Myocyte (in vitro differentiated cells): Measurements from ENCODE around the gene CDA. TPM values are rescaled to one million over a fixed set of nuclear protein-coding genes. Genes with fewer than 3 reads are reported as not detected.
"Not testable (repeated sequence)": the region's sequence is repeated elsewhere in the genome, so short reads cannot be mapped to it uniquely, and the experiment has no call there.

Experiments used
- DNase-seq: peaks from one replicate; pipeline ENCODE4 v3.0.0-alpha.2; 2012; ENCODE audit warnings: low read depth
- total RNA-seq: library from RNA; depleted of rRNA; stranded (reverse); fragments of >200 nt; gene quantifications from 2 replicates; pipeline ENCODE4 v1.2.3, GENCODE V29; 2014

Gene CDA
- total RNA-seq, 1 donor from 2014 or later, result 0.16 TPM

- DNase-seq, result no peak
These were observed 1.8 kb upstream of the CDA start for GRCh38 chr1:20586953-20587660.

- no peak for DNase-seq
These were observed 1.2 kb upstream of the CDA start for GRCh38 chr1:20587661-20588053.

DNA sequence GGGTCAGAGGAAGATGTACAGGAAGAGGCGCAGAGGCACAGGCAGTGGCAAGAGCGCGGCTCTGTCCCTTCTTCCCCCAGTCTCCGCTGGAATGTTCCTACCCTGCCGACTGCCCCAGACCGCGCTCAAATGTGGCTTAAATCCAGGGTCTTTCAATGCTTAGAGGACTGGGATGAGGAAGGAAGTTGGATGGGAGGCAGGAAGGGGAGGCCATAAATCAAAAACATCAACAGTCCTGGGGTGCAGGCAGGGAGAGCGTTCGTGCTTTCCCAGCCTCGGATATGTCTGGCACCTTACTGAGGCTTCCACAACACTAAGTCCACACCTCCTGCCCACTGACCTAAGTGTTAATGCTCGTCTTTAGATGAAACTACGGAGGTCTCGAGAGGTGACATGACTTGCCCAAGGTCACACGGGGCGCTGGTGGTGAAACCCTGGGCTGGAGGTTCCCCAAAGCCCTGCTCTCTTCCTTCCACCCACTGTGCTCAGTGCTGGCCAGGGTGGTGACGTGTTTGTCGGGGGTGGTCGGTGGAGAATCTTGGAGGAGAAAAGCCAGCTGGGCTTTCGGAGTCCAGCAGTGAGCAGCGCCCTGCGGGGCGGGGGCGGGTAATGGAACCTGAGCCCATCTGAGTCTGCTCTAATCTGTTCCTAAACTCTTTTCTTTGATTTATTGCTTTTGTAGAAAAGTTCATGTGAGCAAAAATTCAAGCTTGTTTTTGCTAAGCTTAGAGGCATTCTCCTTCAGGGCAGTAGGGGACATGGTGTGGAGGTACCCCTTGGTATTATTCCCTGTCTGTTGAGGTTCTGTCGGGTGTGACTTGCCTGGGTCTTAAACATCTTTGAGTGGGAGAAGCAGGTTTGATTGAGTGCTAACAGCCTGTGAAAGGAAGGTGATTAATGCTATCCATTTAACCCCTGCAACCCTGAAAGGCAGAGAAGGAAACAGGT, 708 bp downstream of the CDA start:
- no peak for DNase-seq

- no peak for DNase-seq
These were observed 1.4 kb downstream of the CDA start for GRCh38 chr1:20590306-20590777.

- no peak for DNase-seq
These were observed 4.9 kb downstream of the CDA start for GRCh38 chr1:20593756-20594155.

GRCh38 chr1:20594746-20595145, 5.8 kb downstream of the CDA start:
- DNase-seq, result no peak

GRCh38 chr1:20596106-20596505, 7.2 kb downstream of the CDA start:
- DNase-seq, result no peak

DNA sequence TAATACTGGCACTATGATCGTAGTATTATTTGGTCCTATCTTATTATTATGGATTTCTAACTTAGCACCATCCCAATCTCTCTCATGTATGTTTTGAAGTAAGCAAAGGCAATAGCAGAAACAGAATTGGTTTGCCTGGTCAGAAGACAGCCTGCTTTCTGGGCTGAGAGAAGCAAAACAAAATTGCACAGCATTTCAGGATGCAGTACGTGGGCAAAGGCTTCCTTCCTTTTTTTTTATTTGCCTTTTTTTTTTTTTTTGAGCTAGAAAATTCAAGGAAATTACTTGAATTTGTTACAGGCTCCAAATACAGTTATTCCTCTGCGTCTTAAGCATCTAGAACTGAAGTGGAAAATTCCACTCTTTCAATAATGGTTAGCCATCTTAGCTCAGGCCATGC, 8.8 kb downstream of the CDA start:
- DNase-seq, result no peak

DNA sequence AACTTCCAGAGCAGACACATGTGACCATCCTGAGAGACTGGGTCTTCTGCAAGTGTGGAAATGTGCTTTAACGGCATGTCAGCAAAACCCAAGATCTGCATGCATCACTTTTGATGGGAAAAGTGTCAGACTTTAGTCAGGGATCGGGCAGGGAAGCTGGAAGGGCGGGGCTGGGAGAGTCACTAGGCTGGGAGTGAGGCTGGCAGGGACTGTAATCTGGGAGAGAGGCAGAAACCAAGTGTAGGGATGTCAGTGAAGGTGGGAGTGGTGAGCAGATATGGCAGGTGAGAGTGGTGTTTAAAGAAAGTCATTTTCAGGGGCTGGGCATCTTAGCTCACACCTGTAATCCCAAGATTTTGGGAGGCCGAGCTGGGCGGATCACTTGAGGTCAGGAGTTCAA, 11.3 kb downstream of the CDA start:
- no peak for DNase-seq

DNA sequence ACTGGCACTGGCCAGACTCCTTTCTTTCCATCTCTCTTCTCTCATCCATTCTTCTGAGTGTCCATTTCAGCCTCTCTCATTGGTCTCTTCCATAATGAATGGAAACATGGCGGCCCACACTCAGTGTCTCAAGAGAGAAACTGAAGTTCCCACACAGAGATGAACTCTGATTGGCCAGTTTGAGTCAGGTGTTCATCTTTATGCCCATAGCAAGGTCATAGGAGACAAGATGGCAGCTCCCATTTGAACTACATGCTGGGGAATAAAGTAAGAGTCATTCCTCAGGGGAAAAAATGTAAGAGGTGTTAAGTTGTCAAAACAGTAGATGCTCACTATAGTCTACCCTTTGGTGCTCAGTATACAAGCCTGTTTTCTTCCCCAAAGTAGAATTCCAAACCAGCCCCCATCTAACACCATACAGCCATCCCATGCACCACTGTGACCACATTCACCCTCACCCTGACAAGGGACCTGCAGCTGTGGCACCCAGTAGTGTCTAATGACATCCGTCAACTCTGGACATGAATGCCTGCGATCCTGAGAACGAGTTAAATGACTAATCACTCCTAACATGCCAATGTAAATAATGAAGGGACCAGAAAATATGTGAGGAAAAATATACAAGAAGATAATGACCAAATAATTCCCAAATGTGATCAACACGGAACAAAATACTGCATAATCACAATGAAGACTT, 12.4 kb downstream of the CDA start:
- DNase-seq, result no peak

DNA sequence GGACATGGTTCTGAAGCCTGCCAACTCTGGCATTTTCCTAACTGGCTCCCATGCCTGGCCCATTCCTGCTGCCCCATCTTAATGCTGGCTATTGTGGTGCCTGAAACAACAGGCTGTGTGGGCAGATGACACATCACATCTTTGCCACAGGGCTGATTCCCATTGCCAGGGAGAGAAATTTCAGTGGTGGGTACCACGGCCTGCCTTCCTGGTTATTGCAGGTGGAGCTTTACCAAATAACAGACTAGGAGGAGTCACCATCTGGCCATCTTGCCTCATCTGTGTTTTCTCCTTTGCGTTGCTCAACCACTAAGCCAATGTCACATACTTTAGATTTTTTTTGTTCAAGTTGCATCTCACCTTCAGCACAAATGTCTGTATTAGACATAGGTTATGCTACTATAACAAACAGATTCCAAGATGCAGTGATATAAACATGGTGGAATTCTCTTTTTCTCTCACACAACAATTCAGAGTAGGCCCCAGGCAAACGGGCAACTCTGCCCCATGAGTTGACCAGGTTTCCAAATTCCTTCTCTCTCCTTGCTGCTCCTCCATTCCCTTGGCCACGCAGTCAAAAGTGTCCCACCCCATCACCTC, 14.1 kb downstream of the CDA start:
- DNase-seq, result peak; percentile 51

DNA sequence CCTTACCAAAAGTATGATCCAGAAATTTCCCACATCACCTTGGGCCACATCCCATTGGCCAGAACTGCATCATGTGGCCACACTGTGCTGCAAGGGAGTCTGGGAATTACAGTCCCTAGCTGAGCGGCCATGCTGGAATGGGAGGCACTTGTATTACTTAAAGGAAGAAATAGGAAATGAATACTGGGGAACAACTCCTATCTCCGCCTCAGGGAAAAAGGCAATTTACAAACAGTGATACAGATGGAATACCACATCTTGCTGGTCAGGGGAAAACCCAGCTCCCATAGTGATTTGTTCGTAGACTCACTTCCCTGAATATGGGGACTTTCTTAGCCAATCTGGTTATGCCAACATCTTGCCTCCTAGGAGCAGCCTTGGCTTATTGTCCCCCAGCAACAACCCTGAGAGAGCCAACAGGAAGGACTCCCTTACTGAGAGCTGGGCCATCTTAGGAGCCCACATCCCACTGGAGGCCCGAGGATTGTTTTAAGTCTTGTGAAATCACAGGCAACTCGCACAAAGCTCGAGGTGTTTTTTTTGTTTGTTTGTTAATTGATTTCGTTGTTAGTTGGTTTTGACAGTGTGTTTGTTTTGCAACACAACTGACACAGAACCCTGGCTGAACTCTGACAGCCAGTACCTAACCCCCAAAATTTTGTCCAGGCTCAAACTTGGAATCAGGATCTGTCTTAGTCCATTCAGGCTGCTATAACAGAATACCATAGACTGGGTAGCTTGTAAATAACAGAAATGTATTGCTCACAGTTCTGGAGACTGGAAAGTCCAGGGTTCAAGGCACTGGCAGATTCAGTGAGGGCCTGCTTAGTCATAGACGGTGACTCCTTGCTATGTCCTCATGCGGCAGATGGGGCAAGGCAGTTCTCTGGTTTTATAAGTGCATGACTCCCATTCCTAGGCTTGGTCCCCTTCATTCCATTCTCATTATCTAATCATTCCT, 14.9 kb downstream of the CDA start:
- peak; percentile 66 for DNase-seq

- no peak for DNase-seq
These were observed 15.8 kb downstream of the CDA start for GRCh38 chr1:20604678-20605077.

GRCh38 chr1:20606801-20607570, 18.1 kb downstream of the CDA start:
- not testable (repeated sequence) for DNase-seq

DNA sequence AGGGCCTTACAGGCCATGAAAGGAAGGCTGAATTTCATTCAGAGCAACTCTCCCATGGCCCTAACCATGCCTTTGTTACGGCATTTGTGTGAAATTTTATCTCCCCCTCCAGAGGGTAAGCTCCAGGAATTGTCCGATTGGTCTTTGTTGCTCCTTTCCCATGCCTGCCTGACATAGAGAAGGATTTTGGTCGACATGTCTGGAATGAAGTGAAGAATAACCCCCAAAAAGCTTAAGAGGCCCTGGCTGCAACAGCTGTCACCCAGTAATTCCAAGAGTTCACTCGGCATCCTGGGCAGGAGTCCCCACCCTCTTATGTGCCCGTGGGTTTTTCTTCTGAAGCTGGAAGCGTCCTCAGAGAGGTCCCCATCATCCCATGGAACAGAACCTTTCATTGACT, 20.6 kb downstream of the CDA start:
- peak; percentile 59 for DNase-seq

DNA sequence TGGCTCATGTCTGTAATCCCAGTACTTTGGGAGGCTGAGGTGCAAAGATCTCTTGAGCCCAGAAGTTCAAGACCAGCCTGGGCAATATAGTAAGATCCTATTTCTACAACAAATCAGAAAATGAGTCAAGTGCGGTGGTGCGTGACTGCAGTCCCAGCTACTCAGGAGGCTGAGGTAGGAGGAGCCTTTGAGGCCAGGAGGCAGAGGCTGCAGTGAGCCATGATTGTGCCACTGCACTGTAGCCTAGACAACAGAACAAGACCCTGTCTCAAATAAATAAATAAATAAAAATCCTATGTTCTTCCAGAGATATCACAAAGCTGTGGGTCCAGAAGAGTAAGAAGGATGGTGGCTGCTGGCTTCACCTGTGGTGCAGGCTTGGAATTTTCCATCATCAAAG, 22.1 kb downstream of the CDA start:
- no peak for DNase-seq

GRCh38 chr1:20611652-20612051, 22.8 kb downstream of the CDA start:
- DNase-seq, result no peak

DNA sequence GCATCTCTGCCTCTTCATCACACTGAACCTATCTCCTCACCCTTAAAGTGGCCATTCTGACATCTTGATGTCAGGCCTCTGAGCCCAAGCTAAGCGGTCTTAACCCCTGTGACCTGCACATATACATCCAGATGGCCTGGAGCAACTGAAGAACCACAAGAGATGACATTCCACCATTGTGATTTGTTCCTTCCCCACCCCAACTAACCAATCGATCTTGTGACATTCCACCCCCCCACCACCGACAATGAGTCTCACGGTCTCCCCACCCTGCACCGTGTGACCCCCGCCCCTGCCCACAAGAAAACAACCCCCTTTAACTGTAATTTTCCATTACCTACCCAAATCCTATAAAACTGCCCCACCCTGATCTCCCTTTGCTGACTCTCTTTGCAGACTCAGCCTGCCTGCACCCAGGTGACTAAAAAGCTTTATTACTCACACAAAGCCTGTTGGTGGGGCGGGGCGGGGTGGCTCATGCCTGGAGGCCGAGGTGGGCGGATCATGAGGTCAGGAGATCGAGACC, 23.4 kb downstream of the CDA start:
- DNase-seq, result no peak

- no peak for DNase-seq
These were observed 25.3 kb downstream of the CDA start for GRCh38 chr1:20614131-20614579.
